ENCODE measurements around the gene PCGF3.

- TF ChIP-seq EZH2 (IDR thresholded peaks at IDR 0.05; ENCODE audit: insufficient read depth, poor library complexity, severe bottlenecking) (no peak), EZH2phosphoT487 (IDR thresholded peaks at IDR 0.05; ENCODE audit: insufficient read depth, low read depth) (no peak)
Observed at GRCh38 chr4:689723-690122, 15.9 kb upstream of the PCGF3 start.

Data from GM23248 (cell line).